ENCODE results near the gene KMO. TPM values are rescaled to one million over a fixed set of nuclear protein-coding genes. Genes with fewer than 3 reads are reported as not detected.

The KMO gene
- total RNA-seq, 1 donor from 2014 or later = not detected

DNA sequence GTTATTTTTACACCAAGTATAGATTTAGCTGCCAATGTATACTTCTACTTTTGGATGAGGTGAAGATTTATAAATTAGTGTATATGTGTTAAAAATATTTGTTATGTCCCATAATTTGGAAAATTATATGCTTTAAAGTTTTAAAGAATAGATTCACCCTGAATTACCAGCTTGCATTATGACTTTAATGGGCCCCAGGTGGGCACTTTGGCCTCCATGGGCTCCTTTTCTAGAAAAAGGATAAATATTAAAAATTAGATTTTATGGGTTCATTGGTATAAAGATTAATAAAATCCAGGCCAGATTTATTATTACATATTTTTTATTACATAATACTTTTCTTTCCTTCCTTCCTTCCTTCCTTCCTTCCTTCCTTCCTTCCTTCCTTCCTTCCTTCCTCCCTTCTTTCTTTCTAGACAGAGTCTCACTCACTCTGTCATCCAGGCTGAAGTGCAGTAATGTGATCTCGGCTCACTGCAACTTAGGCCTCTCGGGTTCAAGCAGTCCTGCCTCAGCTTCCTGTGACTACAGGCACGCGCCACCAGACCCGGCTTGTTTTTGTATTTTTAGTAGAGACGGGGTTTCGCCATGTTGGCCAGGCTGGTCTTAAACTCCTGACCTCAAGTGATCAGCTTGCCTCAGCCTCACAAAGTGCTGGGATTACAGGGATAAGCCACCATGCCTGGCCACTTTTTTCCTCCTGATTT is 21.9 kb downstream of the KMO start:
- Mint-ChIP-seq H3K27ac (ENCODE audit: unreplicated experiment) (no peak overlapping the region), H3K27me3 (ENCODE audit: low read depth) (no peaks in the 10 kb centered on the region), H3K4me1 (no peaks in the 10 kb centered on the region), H3K9me3 (peaks cover 3% of the 10 kb centered on the region), H3K4me3 (no peak overlapping the region), H3K36me3 (ENCODE audit: low read depth) (no peaks in the 10 kb centered on the region)
- no peak for DNase-seq (ENCODE audit: low read depth, low spot score)
- TF ChIP-seq, protein P1, sequence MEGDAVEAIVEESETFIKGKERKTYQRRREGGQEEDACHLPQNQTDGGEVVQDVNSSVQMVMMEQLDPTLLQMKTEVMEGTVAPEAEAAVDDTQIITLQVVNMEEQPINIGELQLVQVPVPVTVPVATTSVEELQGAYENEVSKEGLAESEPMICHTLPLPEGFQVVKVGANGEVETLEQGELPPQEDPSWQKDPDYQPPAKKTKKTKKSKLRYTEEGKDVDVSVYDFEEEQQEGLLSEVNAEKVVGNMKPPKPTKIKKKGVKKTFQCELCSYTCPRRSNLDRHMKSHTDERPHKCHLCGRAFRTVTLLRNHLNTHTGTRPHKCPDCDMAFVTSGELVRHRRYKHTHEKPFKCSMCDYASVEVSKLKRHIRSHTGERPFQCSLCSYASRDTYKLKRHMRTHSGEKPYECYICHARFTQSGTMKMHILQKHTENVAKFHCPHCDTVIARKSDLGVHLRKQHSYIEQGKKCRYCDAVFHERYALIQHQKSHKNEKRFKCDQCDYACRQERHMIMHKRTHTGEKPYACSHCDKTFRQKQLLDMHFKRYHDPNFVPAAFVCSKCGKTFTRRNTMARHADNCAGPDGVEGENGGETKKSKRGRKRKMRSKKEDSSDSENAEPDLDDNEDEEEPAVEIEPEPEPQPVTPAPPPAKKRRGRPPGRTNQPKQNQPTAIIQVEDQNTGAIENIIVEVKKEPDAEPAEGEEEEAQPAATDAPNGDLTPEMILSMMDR (conservative IDR thresholded peaks at IDR 0.05) = no peak

DNA sequence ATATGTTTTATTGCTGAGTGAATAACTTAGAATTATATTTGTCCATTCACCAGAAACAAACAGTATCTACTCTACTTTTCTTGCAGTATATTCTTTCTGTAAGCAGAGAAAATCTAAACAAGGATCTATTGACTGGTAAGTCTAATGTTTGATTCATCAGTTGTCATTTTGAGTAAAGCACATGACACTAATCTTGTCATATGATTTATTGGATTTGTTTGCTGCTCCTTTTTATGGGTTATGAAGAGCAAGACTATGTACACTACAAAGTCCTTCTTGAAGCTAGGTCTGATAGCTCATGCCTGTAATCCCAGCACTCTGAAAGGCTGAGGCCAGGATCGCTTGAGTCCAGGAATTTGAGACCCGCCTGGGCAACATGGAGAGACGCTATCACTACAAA is 23.3 kb downstream of the KMO start:
- Mint-ChIP-seq H3K9me3 (peaks cover 3% of the 10 kb centered on the region), H3K4me1 (no peaks in the 10 kb centered on the region), H3K27ac (ENCODE audit: unreplicated experiment) (no peak overlapping the region), H3K4me3 (no peak overlapping the region), H3K27me3 (ENCODE audit: low read depth) (no peaks in the 10 kb centered on the region), H3K36me3 (ENCODE audit: low read depth) (no peaks in the 10 kb centered on the region)
- TF ChIP-seq, protein P1 (conservative IDR thresholded peaks at IDR 0.05) = no peak
- DNase-seq (ENCODE audit: low read depth, low spot score) = no peak

DNA sequence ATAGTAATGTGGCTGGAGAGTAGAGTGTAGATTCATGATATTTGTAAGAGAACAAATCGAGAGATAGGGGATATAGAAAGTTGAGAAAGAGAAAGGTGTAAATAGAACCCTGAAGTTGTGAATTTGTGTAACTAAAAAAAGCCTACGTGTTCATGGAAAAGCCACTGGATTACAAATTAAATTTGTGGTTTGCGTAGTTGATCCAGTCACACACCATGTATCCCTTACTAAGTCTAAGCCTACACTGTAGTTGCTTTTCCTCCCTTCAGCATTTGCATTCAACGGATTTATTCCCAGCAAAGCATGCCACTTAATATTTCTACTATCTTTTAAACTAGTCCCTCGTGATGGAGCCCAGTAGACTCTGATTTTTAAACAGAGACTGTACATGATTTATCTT is 24.9 kb downstream of the KMO start:
- TF ChIP-seq, protein P1 (conservative IDR thresholded peaks at IDR 0.05) = no peak
- H3K4me1 Mint-ChIP-seq = no peaks in the 10 kb centered on the region
- H3K27me3 Mint-ChIP-seq (ENCODE audit: low read depth) = no peaks in the 10 kb centered on the region
- H3K27ac Mint-ChIP-seq (ENCODE audit: unreplicated experiment) = no peak overlapping the region
- no peak for DNase-seq (ENCODE audit: low read depth, low spot score)
- no peak overlapping the region for H3K4me3 Mint-ChIP-seq
- peaks cover 3% of the 10 kb centered on the region for H3K9me3 Mint-ChIP-seq
- H3K36me3 Mint-ChIP-seq (ENCODE audit: low read depth) = no peaks in the 10 kb centered on the region

DNA sequence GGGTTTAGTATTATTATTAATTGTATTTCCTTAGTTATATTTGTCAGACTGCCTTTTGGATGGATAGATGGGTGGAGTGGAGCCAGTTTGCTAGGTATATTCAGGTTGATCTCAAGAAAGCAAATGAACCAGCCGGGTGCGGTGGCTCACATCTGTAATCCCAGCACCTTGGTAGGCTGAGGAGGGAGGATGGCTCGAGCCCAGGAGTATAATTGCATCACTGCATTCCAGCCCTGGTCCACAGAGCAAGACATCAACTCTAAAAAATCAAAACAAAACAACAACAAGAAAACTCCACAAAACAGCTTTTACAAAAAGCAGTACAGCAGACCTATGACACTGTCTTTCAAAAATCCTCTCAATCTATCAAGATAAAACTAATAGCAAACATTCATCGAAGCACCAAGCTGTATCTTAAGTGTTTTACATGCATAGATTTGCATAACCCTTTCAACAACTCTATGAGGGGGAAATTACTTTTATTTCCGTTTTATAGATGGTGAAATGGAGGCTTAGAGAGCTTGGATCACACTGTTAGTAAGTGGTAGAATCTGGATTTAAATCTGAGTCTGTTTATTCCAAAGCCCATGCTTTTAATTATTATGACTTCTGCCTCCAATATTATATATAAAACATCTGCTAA is 25.5 kb downstream of the KMO start:
- H3K27me3 Mint-ChIP-seq (ENCODE audit: low read depth) = no peaks in the 10 kb centered on the region
- H3K27ac Mint-ChIP-seq (ENCODE audit: unreplicated experiment) = no peak overlapping the region
- TF ChIP-seq, protein P1 (conservative IDR thresholded peaks at IDR 0.05) = no peak
- no peak for DNase-seq (ENCODE audit: low read depth, low spot score)
- peaks cover 2% of the 10 kb centered on the region for H3K9me3 Mint-ChIP-seq
- H3K4me3 Mint-ChIP-seq = no peak overlapping the region
- no peaks in the 10 kb centered on the region for H3K36me3 Mint-ChIP-seq (ENCODE audit: low read depth)
- H3K4me1 Mint-ChIP-seq = no peaks in the 10 kb centered on the region

DNA sequence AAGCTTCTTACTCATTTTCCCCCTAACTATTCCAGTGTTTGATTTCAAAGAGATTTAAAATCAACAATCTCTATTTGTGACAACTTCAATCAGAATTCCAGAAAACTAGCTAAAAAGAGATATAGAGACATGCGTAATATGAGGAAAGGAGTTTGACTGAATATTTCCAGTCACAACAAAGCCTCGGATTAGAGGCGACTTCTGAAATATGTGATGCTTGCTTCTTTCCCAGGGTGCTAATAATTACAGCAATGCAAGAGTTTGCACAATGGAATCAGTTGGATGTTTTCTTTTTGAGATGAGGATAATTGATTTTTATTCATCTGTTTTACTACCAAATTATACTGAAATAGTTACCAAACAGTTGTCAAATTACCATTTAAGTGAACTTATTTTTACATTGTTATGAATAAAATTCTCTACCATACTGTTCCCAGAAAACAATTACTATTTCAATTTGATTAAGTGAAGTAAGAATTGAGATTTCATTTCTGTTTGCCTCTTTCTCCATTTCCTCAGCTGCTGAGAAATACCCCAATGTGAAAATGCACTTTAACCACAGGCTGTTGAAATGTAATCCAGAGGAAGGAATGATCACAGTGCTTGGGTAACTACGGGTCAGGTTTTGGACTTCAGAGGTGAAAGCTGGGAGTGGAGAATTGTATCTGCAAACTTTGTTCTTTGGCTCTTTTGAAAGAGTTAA is 28.1 kb downstream of the KMO start:
- no peaks in the 10 kb centered on the region for H3K36me3 Mint-ChIP-seq (ENCODE audit: low read depth)
- H3K4me3 Mint-ChIP-seq = no peak overlapping the region
- H3K9me3 Mint-ChIP-seq = no peaks in the 10 kb centered on the region
- H3K27ac Mint-ChIP-seq (ENCODE audit: unreplicated experiment) = no peak overlapping the region
- TF ChIP-seq, protein P1 (conservative IDR thresholded peaks at IDR 0.05) = no peak
- no peaks in the 10 kb centered on the region for H3K4me1 Mint-ChIP-seq
- no peak for DNase-seq (ENCODE audit: low read depth, low spot score)
- no peaks in the 10 kb centered on the region for H3K27me3 Mint-ChIP-seq (ENCODE audit: low read depth)

Measured in neural crest cell (in vitro differentiated cells).